ENCODE data around the gene WIF1. TPM values are rescaled to one million over a fixed set of nuclear protein-coding genes. Genes with fewer than 3 reads are reported as not detected.

Gene WIF1
- polyA plus RNA-seq, 1 experiment = not detected

DNA sequence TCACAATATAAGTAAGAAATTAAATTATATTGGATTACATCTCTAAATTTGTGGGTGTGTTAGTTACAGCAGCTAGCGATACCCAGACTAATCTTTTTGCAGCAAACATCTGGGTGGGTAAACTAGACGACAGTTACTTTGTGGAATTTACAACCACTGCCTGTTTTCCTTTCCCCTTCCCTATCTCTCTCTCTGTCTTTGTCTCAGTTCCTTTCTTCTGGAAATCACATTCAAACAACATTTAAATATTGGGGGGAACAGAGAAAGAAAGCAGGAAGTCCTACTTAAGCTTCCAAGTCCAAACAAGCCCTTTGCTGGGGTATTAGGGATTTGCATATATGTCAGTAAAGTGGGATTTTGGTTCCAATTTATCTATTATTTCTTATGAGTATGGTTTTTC is 97.6 kb downstream of the WIF1 start:
- CTCF ChIA-PET = no interaction called here
- POLR2A ChIA-PET = no interaction called here
- Histone ChIP-seq H3K36me3 (ENCODE audit: control insufficient read depth, insufficient read depth, low read length) (no peaks in the 10 kb centered on the region), H3K27me3 (ENCODE audit: control insufficient read depth, insufficient read depth, low read length) (peaks cover 1% of the 10 kb centered on the region; the same call in 1 of the 2 replicates), H3K4me3 (ENCODE audit: low read depth, low read length) (no peak overlapping the region)
- DNase-seq (ENCODE audit: low read depth) = no peak
- TF ChIP-seq, protein P1, sequence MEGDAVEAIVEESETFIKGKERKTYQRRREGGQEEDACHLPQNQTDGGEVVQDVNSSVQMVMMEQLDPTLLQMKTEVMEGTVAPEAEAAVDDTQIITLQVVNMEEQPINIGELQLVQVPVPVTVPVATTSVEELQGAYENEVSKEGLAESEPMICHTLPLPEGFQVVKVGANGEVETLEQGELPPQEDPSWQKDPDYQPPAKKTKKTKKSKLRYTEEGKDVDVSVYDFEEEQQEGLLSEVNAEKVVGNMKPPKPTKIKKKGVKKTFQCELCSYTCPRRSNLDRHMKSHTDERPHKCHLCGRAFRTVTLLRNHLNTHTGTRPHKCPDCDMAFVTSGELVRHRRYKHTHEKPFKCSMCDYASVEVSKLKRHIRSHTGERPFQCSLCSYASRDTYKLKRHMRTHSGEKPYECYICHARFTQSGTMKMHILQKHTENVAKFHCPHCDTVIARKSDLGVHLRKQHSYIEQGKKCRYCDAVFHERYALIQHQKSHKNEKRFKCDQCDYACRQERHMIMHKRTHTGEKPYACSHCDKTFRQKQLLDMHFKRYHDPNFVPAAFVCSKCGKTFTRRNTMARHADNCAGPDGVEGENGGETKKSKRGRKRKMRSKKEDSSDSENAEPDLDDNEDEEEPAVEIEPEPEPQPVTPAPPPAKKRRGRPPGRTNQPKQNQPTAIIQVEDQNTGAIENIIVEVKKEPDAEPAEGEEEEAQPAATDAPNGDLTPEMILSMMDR (IDR thresholded peaks at IDR 0.05; ENCODE audit: insufficient read depth, low read depth, low read length) = no peak

DNA sequence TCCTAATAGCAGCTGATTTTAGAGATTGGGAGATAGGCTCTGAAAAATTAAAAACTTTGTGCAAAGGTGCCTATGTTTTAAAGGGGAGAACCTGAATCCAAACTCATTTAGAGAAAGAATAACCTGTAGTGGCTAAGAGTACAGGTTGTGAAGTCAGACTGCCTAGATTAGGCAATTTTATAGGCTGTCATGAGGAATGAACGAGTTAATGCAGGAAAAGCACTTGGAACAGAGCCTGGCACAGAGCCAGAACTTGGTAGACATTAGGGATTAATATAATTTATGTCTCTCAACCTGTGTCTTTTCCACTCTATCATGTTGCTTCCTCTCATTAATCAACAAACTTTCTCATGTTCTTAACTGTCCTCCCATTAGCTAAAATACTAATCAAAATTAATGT is 98.1 kb downstream of the WIF1 start:
- ChIA-PET CTCF (no interaction called here), POLR2A (no interaction called here)
- H3K4me3 ChIP-seq (ENCODE audit: low read depth, low read length) = no peak overlapping the region
- DNase-seq (ENCODE audit: low read depth) = no peak
- peaks cover 1% of the 10 kb centered on the region; the same call in 1 of the 2 replicates for H3K27me3 ChIP-seq (ENCODE audit: control insufficient read depth, insufficient read depth, low read length)
- TF ChIP-seq, protein P1 (IDR thresholded peaks at IDR 0.05; ENCODE audit: insufficient read depth, low read depth, low read length) = no peak
- H3K36me3 ChIP-seq (ENCODE audit: control insufficient read depth, insufficient read depth, low read length) = no peaks in the 10 kb centered on the region

DNA sequence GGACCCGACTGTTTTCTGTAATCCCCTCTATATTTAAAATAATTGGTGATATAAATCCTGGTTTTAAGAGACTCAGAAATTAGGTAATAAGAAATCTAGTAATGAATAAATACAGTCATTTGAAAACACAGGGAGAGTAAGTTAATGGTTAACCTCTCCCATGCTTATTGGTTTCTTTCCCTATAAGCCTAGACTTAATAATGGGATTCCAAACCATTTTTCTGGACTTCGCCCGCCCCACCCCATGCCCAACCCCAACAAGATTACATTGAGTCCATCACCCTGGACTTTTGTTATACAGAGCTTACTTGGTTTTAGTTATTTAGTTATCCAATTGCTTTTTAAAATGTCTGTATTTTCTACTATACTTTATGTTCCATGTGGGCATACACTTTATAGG is 98.7 kb downstream of the WIF1 start:
- H3K27me3 ChIP-seq (ENCODE audit: control insufficient read depth, insufficient read depth, low read length) = peaks cover 1% of the 10 kb centered on the region; the same call in 1 of the 2 replicates
- H3K4me3 ChIP-seq (ENCODE audit: low read depth, low read length) = no peak overlapping the region
- TF ChIP-seq, protein P1 (IDR thresholded peaks at IDR 0.05; ENCODE audit: insufficient read depth, low read depth, low read length) = no peak
- H3K36me3 ChIP-seq (ENCODE audit: control insufficient read depth, insufficient read depth, low read length) = no peaks in the 10 kb centered on the region
- POLR2A ChIA-PET = no interaction called here
- CTCF ChIA-PET = no interaction called here
- no peak for DNase-seq (ENCODE audit: low read depth)

DNA sequence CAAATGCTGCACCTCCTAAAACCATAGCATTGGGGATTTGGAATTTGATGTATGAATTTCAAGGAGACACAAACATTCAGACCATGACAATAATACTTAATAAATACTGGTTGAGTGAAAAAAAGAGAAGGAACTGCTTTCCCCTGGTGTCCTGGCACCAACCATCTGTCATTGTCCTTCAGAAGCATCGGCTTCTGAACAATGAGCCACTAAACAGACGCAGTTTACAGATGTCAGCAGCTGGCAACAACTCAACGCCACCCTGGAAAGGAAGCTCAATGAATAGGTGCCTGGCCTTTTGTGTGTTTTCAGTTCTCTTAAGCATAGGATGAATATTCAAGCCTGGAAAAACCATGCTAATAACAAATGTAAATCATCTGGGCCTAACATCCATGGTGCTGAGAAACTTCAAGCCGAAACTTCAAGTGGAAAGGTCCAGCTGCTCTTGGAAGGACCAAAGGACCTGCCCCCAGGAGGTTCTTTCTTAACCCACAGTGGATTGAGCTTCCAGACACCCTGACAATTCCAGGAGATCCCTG is 101.3 kb downstream of the WIF1 start:
- TF ChIP-seq, protein P1 (IDR thresholded peaks at IDR 0.05; ENCODE audit: insufficient read depth, low read depth, low read length) = no peak
- ChIA-PET CTCF (no interaction called here), POLR2A (no interaction called here)
- DNase-seq (ENCODE audit: low read depth) = no peak
- Histone ChIP-seq H3K4me3 (ENCODE audit: low read depth, low read length) (no peak overlapping the region), H3K27me3 (ENCODE audit: control insufficient read depth, insufficient read depth, low read length) (0 out of 2 replicates have a peak, but pooled peaks cover 3% of the 10 kb centered on the region), H3K36me3 (ENCODE audit: control insufficient read depth, insufficient read depth, low read length) (no peaks in the 10 kb centered on the region)

DNA sequence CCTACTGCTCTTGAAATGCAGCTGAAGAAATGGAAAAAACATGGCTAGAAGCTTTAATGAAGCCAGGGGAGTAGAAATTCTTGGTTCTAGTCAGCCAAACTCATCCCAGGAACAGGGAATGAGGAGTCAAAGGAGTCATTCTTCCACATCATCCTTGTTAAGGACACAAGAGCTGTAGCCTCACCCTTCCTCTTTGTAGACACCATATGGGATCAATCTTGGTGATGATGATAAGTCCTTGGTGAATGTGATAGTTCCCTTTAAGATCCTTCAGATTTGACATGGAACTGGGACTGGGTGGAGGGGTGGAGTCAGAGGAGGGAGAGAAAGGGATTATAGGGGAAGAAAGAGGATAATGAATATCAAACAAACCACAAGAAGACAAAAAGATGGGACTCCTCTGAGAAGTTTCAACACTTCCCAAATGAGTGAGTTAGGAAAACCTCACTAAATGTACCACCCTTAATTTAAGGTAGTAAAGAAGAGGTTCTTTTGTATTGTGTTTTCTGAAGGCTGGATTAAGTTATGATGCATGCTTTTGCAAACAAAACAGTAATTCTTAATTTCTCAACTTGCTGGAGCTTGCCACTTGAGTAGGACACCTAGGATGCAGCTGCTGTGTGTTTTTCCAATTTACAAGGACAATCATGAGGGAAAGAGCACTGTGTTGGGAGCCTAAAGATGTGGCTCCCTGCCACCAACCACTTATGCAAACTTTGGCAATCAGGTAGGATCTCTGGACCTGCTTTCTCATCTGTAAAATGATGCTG is 104.0 kb downstream of the WIF1 start:
- Histone ChIP-seq H3K27me3 (ENCODE audit: control insufficient read depth, insufficient read depth, low read length) (peaks cover 4% of the 10 kb centered on the region; the same call in 1 of the 2 replicates), H3K4me3 (ENCODE audit: low read depth, low read length) (no peak overlapping the region), H3K36me3 (ENCODE audit: control insufficient read depth, insufficient read depth, low read length) (no peaks in the 10 kb centered on the region)
- TF ChIP-seq, protein P1 (IDR thresholded peaks at IDR 0.05; ENCODE audit: insufficient read depth, low read depth, low read length) = no peak
- DNase-seq (ENCODE audit: low read depth) = no peak
- CTCF ChIA-PET = no interaction called here
- POLR2A ChIA-PET = no interaction called here
